Stomach smooth muscle (tissue), 2 donors: ENCODE data around the gene BDKRB2.

Experiments
- H3K27ac ChIP-seq: one replicate; pipeline ENCODE4 v1.7.0; 2013; ENCODE audit warnings: mild to moderate bottlenecking, low read length, inconsistent platforms
- H3K27me3 ChIP-seq, 2 donors: one replicate each; pipeline ENCODE4 v1.7.0; 2013; ENCODE audit warnings: low read length in 2 of 2; ENCODE audit not compliant: insufficient read depth in 2 of 2, control insufficient read depth in 1 of 2
- H3K36me3 ChIP-seq, 2 donors: one replicate each; pipeline ENCODE4 v1.7.0; 2013; ENCODE audit warnings: low read length in 2 of 2; ENCODE audit not compliant: control insufficient read depth in 2 of 2, insufficient read depth in 2 of 2
- H3K4me1 ChIP-seq: one replicate; pipeline ENCODE4 v1.7.0; 2013; ENCODE audit warnings: low read length; ENCODE audit not compliant: control insufficient read depth, insufficient read depth
- H3K4me3 ChIP-seq, 2 donors: one replicate each; pipeline ENCODE4 v1.7.0; 2013; ENCODE audit warnings: low read length in 2 of 2
- H3K9ac ChIP-seq, 2 donors: one replicate each; pipeline ENCODE4 v1.7.0; 2013; ENCODE audit warnings: low read length in 2 of 2, mild to moderate bottlenecking in 1 of 2
- H3K9me3 ChIP-seq, 2 donors: one replicate each; pipeline ENCODE4 v1.7.0; 2013; ENCODE audit warnings: low read length in 2 of 2; ENCODE audit not compliant: control insufficient read depth in 2 of 2
- donor health status: healthy.
- donor health status: Pancreatic carcinoma.

Gene BDKRB2

GRCh38 chr14:96287856-96288255 lies 83.2 kb downstream of the BDKRB2 start:
- Histone ChIP-seq H3K4me3 (no peak overlapping the region), H3K36me3 (peaks cover 29 to 32% of the 10 kb centered on the region in 2 donors), H3K27ac (no peak overlapping the region), H3K4me1 (no peaks in the 10 kb centered on the region), H3K9ac (no peak overlapping the region), H3K27me3 (no peaks in the 10 kb centered on the region), H3K9me3 (no peaks in the 10 kb centered on the region)
